Mammary epithelial cell (primary cell): ENCODE measurements around the gene FOXN1.

Experiments used
- EZH2 ChIP-seq: IDR thresholded peaks from 2 replicates; pipeline ENCODE4 v1.6.1; 2012; ENCODE audit warnings: low read length, inconsistent platforms, borderline replicate concordance
- TF ChIP-seq, protein P1 (sequence below), 2 donors: IDR thresholded peaks in 1 of 2; conservative IDR thresholded peaks in 1 of 2; 2 replicates each; pipeline ENCODE4 v1.5.1; 2011 to 2012; ENCODE audit warnings: inconsistent platforms in 2 of 2, low read length in 2 of 2, mild to moderate bottlenecking in 2 of 2, control low read depth in 1 of 2, low read depth in 1 of 2; ENCODE audit not compliant: insufficient read depth in 1 of 2; ENCODE audit errors: extremely low read depth in 1 of 2

GRCh38 chr17:28524476-28525424, 18.6 kb downstream of the FOXN1 start:
- TF ChIP-seq, protein P1, sequence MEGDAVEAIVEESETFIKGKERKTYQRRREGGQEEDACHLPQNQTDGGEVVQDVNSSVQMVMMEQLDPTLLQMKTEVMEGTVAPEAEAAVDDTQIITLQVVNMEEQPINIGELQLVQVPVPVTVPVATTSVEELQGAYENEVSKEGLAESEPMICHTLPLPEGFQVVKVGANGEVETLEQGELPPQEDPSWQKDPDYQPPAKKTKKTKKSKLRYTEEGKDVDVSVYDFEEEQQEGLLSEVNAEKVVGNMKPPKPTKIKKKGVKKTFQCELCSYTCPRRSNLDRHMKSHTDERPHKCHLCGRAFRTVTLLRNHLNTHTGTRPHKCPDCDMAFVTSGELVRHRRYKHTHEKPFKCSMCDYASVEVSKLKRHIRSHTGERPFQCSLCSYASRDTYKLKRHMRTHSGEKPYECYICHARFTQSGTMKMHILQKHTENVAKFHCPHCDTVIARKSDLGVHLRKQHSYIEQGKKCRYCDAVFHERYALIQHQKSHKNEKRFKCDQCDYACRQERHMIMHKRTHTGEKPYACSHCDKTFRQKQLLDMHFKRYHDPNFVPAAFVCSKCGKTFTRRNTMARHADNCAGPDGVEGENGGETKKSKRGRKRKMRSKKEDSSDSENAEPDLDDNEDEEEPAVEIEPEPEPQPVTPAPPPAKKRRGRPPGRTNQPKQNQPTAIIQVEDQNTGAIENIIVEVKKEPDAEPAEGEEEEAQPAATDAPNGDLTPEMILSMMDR (conservative IDR thresholded peaks at IDR 0.05 in 1 of 2, IDR thresholded peaks at IDR 0.05 in 1 of 2; ENCODE audit: extremely low read depth in 1 of 2, insufficient read depth in 1 of 2, low read depth in 1 of 2, low read length in 2 of 2): no peak
- TF ChIP-seq EZH2: no peak
